ENCODE measurements around the gene ATP1A4. TPM values are rescaled to one million over a fixed set of nuclear protein-coding genes. Genes with fewer than 3 reads are reported as not detected.

ATP1A4 gene
- total RNA-seq, result not detected in 2 replicates

GRCh38 chr1:160151303-160151702 is at the start of gene ATP1A4:
TSS of gene ATP1A4 (plus strand) at chr1:160151603. CDS start at chr1:160152041, 438 bp downstream.

GRCh38 chr1:160115545-160116282 is 35.7 kb upstream of the ATP1A4 start, which contains the start of gene ATP1A2:
TSS of gene ATP1A2 (plus strand) at chr1:160115759. CDS start at chr1:160115862, 103 bp downstream.

GRCh38 chr1:160189649-160190625 is 38.5 kb downstream of the ATP1A4 start, which contains the start of gene CASQ1:
TSS of gene CASQ1 (plus strand) at chr1:160190575. CDS start at chr1:160190752, 177 bp downstream.

GRCh38 chr1:160205242-160206035 is 54.0 kb downstream of the ATP1A4 start, which contains the start of gene PEA15:
TSS of gene PEA15 (plus strand) at chr1:160205384. CDS start at chr1:160211545, 6,161 bp downstream.

Other genes starting within 250 kb of the ATP1A4 start
- 650 and 791 TPM in 2 replicates for gene TAGLN2, start 226.1 kb upstream of the ATP1A4 start, total RNA-seq
- gene IGSF9, start 206.0 kb upstream of the ATP1A4 start, total RNA-seq, result 0.13 and 0.16 TPM in 2 replicates
- 0.91 TPM in 1 of 2 replicates, not detected in the other for gene SLAMF9, start 197.4 kb upstream of the ATP1A4 start, total RNA-seq
- 3.7 and 6.0 TPM in 2 replicates for gene PIGM, start 119.6 kb upstream of the ATP1A4 start, total RNA-seq
- not detected in 2 replicates for gene KCNJ10, start 81.4 kb upstream of the ATP1A4 start, total RNA-seq
- not detected in 2 replicates for gene KCNJ9, start 70.1 kb upstream of the ATP1A4 start, total RNA-seq
- 12.7 and 22.9 TPM in 2 replicates for gene IGSF8, start 53.0 kb upstream of the ATP1A4 start, total RNA-seq
- 0.24 and 1.0 TPM in 2 replicates for gene ATP1A2, start 35.8 kb upstream of the ATP1A4 start, total RNA-seq
- not detected in 2 replicates for gene CASQ1, start 39.0 kb downstream of the ATP1A4 start, total RNA-seq
- 40.1 and 68.7 TPM in 2 replicates for gene PEA15, start 53.8 kb downstream of the ATP1A4 start, total RNA-seq
- gene DCAF8, start 110.9 kb downstream of the ATP1A4 start, total RNA-seq, result 46.0 and 58.0 TPM in 2 replicates
- 38.5 and 86.6 TPM in 2 replicates for gene PEX19, start 133.5 kb downstream of the ATP1A4 start, total RNA-seq
- 126 and 209 TPM in 2 replicates for gene COPA, start 191.6 kb downstream of the ATP1A4 start, total RNA-seq
- gene NCSTN, start 191.8 kb downstream of the ATP1A4 start, total RNA-seq, result 76.6 and 91.3 TPM in 2 replicates
- not detected in 2 replicates for gene NHLH1, start 215.5 kb downstream of the ATP1A4 start, total RNA-seq
- 2.6 and 7.6 TPM in 2 replicates for gene VANGL2, start 249.0 kb downstream of the ATP1A4 start, total RNA-seq